Neural progenitor cell (in vitro differentiated cells): ENCODE data around the gene MBOAT1.

Experiments used
- CTCF ChIP-seq: fragments of 200-600 bp; sonication (generic); IDR thresholded peaks from 2 replicates; pipeline ENCODE4 v1.5.1; 2017; ENCODE audit warnings: antibody characterized with exemption, mild to moderate bottlenecking
- EZH2 ChIP-seq: fragments of 200-600 bp; sonication (generic); IDR thresholded peaks from 2 replicates; pipeline ENCODE4 v1.6.1; 2017; ENCODE audit warnings: antibody characterized with exemption, mild to moderate bottlenecking, moderate library complexity
- EZH2phosphoT487 ChIP-seq: fragments of 200-600 bp; sonication (generic); IDR thresholded peaks from 2 replicates; pipeline ENCODE4 v1.6.1; 2017; ENCODE audit warnings: antibody characterized with exemption

DNA sequence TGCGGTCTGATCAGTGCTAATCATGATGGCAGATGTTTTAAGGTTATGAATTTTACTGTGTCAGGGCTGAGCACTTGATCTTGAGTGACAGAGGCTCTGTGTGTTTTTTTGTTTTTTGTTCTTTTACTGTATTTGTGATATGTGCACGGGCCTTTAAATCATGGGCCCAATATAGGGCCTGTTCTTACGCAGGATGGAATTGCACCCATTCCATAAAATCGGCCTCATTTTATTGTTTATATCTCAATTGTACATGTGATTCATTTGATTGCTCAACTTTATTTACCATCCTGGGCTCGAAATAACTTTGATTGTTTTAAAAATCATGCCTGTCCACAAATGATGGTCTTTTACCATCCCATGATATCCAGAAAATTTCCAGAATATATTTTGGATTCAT is 39.3 kb upstream of the MBOAT1 start:
- TF ChIP-seq CTCF (no peak), EZH2 (no peak), EZH2phosphoT487 (no peak)
